ENCODE measurements around the gene SRGN. TPM values are rescaled to one million over a fixed set of nuclear protein-coding genes. Genes with fewer than 3 reads are reported as not detected.
A peak's percentile ranks its signal among the peaks of the same experiment; 100 is the strongest.

SRGN gene
- total and polyA plus RNA-seq, 12 donors = 16.5 to 156 (median 98.4) TPM

DNA sequence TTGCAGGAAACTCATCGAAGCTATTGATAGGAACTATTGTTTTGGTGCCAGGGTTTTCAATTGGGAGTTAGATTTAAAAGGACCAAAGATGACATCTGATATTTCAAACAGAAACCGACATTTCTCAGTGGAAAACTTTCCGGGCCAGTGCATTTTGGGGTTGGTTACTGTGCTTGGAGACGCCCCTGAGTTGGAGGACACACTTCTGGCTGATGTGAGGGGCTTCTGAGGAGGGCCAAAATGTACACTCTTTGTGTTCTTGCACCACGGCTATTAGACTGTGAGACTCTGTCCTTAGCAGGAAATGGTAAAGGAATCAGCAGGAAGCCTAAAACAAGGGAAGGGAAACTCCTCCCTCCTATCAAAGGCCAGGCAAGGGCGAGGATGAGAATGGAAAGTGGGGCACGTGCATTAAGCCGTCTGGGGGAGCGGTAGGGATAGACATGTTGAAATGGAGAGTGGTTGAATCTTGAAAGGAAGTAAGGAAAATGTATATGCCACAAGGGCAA, 1.8 kb upstream of the SRGN start:
- intact Hi-C loops (cut with DNase I) = no loop called here
- H3K4me3 ChIP-seq = no peak overlapping the region
- 19 to 60% (median 43%) methylated on average over 9 of the region's 9 CpGs for WGBS, 4 donors
- peak overlapping the region; percentile 17 to 86 (median 44) for H3K27ac ChIP-seq
- no peaks in the 10 kb centered on the region for H3K27me3 ChIP-seq
- no peaks in the 10 kb centered on the region for H3K9me3 ChIP-seq (replicated peaks in 1 of 3)
- peaks cover 0 to 5% of the 10 kb centered on the region in 2 donors for H3K4me1 ChIP-seq (replicated peaks in 1 of 2)
- TF ChIP-seq POLR2A (IDR thresholded peaks at IDR 0.05) = peak in 1 of 2 donors; percentile 25
- TF ChIP-seq, protein P1, sequence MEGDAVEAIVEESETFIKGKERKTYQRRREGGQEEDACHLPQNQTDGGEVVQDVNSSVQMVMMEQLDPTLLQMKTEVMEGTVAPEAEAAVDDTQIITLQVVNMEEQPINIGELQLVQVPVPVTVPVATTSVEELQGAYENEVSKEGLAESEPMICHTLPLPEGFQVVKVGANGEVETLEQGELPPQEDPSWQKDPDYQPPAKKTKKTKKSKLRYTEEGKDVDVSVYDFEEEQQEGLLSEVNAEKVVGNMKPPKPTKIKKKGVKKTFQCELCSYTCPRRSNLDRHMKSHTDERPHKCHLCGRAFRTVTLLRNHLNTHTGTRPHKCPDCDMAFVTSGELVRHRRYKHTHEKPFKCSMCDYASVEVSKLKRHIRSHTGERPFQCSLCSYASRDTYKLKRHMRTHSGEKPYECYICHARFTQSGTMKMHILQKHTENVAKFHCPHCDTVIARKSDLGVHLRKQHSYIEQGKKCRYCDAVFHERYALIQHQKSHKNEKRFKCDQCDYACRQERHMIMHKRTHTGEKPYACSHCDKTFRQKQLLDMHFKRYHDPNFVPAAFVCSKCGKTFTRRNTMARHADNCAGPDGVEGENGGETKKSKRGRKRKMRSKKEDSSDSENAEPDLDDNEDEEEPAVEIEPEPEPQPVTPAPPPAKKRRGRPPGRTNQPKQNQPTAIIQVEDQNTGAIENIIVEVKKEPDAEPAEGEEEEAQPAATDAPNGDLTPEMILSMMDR (IDR thresholded peaks at IDR 0.05) = no peak
- peak in 4 of 7 donors; percentile 24 to 55 (median 31) for DNase-seq
- no peaks in the 10 kb centered on the region for H3K36me3 ChIP-seq (replicated peaks in 1 of 2)

DNA sequence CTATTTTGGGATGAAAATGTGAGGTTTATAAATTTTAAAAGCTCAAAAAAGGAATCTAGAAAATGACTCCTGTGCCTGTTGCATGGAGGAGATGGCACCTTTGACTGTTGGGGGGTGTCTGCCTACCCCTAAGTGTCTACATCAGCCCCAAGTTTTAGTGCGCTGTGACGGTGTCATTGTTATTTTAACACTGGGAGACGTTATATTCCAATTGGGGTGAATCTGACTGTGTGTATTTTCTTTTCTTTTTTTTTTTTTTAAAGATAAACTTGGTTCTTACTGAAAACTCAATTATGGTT, 517 bp downstream of the SRGN start:
- WGBS, 4 donors = 65 to 72% (median 68%) methylated on average over 3 of the region's 3 CpGs

DNA sequence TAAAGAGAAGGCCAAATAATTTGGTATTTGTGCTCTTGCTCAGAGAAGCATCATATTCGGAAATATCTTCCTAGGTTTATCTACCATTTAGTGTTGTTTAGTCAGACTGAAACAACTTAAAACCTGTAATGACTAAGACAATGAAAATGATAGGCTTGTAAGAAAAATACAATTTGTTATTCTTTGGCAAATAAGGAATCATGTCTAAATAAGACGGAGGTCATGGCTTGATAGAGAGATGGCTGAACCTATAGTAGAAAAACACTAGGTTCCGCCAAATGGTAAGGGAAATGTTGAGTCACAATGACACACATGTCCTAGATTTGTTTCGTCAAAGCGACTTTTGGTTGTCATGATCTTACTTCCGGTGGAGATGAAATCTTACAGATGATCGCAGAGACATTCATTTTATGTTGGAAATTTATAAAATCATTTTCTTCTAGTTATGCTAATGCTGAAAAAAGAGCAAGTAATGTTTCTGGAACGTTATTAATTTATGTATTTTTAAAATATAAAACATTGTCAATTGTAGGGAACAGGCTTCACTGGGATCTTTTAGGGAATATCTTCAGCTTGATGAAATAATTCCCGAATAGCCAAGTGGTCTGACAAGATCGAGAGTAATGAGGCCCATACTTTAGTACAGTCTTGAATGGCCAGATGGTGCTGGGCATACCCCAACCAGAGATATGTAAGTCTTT, 1.0 kb downstream of the SRGN start:
- no peak for DNase-seq
- no peaks in the 10 kb centered on the region for H3K36me3 ChIP-seq (replicated peaks in 1 of 2)
- H3K9me3 ChIP-seq (replicated peaks in 1 of 3) = no peaks in the 10 kb centered on the region
- peak overlapping the region in 1 of 4 donors; percentile 42 for H3K4me3 ChIP-seq
- TF ChIP-seq POLR2A (IDR thresholded peaks at IDR 0.05) = peak; percentile 15 to 38
- TF ChIP-seq, protein P1 (IDR thresholded peaks at IDR 0.05) = no peak
- intact Hi-C loops (cut with DNase I) = no loop called here
- 64 to 76% (median 68%) methylated on average over 10 of the region's 10 CpGs for WGBS, 4 donors
- H3K27me3 ChIP-seq = no peaks in the 10 kb centered on the region
- H3K27ac ChIP-seq = peak overlapping the region; percentile 45 to 86 (median 85)
- peaks cover 0 to 9% of the 10 kb centered on the region in 2 donors for H3K4me1 ChIP-seq (replicated peaks in 1 of 2)

More for the DNA sequence above, 517 bp downstream of the SRGN start:
- DNase-seq = no peak
- Histone ChIP-seq H3K9me3 (replicated peaks in 1 of 3) (no peaks in the 10 kb centered on the region), H3K4me1 (replicated peaks in 1 of 2) (peaks cover 0 to 9% of the 10 kb centered on the region in 2 donors), H3K27me3 (no peaks in the 10 kb centered on the region), H3K27ac (peak overlapping the region; percentile 34 to 86 (median 85)), H3K4me3 (peak overlapping the region in 1 of 4 donors; percentile 42), H3K36me3 (replicated peaks in 1 of 2) (no peaks in the 10 kb centered on the region)
- TF ChIP-seq POLR2A (IDR thresholded peaks at IDR 0.05) = no peak
- TF ChIP-seq, protein P1 (IDR thresholded peaks at IDR 0.05) = no peak
- intact Hi-C loops (cut with DNase I) = no loop called here

DNA sequence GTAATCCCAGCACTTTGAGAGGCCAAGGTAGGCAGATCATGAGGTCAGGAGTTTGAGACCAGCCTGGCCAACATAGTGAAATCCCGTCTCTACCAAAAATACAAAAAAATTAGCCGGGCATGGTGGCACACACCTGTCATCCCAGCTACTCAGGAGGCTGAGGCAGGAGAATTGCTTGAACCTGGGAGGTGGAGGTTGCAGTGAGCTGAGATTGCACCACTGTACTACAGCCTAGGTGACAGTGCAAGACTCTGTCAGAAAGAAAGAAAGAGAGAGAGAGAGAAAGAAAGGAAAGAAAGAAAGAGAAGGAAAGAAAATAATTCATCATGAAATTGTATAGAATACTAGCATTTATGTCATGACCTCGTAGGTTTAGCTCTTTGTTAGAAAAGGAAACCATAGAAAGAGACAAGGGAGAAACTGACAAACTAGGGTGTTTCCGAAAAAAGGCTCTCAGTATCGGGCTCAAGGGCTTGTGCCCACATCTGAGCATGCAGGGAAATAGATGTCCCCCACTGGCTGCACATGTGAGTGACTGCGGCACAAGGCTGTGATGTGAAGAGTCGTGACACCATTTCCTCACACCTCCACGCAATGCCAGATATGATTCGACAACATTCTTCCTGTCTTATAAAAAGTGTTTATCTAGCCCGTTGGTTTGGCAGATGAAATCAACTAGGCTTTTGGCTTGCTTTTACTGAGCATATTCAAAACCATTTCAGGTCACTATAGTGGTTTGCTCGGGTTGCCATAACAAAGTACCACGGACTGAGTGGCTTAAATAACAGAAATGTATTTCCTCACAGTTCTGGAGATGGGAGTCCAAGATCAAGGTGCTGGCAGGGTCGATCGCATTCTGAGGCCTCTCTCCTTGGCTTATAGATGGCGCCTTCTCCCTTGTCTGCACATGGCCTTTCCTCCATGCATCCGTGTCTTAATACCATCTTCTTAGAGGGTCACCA, 2.0 kb downstream of the SRGN start:
- WGBS, 4 donors = 59 to 73% (median 67%) methylated on average over 15 to 16 of the region's 16 CpGs

More for the DNA sequence above, 2.0 kb downstream of the SRGN start:
- Histone ChIP-seq H3K27me3 (no peaks in the 10 kb centered on the region), H3K4me3 (peak overlapping the region in 1 of 4 donors; percentile 42), H3K27ac (peak overlapping the region; percentile 45 to 86 (median 69)), H3K9me3 (replicated peaks in 1 of 3) (no peaks in the 10 kb centered on the region), H3K36me3 (replicated peaks in 1 of 2) (no peaks in the 10 kb centered on the region), H3K4me1 (replicated peaks in 1 of 2) (peaks cover 0 to 9% of the 10 kb centered on the region in 2 donors)
- peak in 4 of 7 donors; percentile 35 to 68 (median 46) for DNase-seq
- TF ChIP-seq, protein P1 (IDR thresholded peaks at IDR 0.05) = no peak
- no peak for TF ChIP-seq POLR2A (IDR thresholded peaks at IDR 0.05)
- intact Hi-C loops (cut with DNase I) = loop anchor here (10.0 kb wide), 2 partner anchors 85 to 95 kb away; no protein-coding TSS in a partner anchor

Data from adrenal gland (tissue), 12 donors.